HK-2 (cell line): Measurements from ENCODE around the gene RFPL1.
A peak's percentile ranks its signal among the peaks of the same experiment; 100 is the strongest.
"Not testable (repeated sequence)": the region's sequence is repeated elsewhere in the genome, so short reads cannot be mapped to it uniquely, and the experiment has no call there.

Source experiments
- DNase-seq: peaks from one replicate; pipeline ENCODE4 v3.0.0-alpha.2; 2018; ENCODE audit not compliant: unreplicated experiment

Gene RFPL1

DNA sequence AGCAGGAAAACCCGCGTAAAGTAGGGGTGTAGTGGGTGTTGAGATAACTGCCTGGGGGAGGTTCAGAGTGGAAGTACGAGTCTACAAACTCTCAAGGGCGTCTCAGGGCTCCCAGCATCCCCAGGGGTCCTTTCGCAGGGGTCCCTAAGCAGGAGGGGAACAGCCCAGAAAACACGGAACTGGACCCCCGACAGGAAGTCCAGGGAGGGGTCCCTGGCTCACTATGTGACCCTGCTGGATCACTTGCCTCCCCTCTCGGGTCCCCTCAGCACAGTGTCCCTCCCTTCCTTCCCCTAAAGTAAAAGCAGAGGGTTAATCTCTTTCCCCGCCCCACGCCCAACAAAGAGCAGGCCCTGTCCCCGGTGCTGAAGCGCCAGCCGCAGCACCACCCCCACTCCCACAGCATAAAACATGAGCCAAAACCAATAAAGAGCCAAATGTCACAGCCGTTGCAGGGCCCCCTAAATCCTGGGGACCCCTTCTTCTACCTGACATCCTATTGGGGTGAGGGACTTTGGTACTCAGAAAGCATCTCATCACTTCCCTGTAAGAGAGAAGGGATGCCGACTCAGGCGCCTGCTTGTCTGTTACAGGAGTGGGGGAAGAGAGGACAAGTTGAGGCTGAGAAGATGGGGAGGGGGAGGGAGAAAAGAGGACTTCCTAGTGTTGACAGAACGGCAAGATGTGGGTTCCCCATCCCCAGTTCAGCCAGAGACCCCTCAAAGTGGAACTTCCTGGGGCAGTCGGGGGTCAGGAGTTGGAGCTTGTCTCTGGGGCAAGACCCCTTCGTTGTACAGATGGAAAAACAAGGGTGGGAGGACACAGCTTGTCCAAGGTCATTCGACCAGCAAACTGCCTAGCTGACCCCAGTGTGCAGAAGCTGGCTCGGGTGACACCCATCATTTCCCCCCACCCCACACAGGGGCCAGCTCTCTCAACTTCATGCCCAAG is 40.2 kb downstream of the RFPL1 start:
- DNase-seq = no peak

DNA sequence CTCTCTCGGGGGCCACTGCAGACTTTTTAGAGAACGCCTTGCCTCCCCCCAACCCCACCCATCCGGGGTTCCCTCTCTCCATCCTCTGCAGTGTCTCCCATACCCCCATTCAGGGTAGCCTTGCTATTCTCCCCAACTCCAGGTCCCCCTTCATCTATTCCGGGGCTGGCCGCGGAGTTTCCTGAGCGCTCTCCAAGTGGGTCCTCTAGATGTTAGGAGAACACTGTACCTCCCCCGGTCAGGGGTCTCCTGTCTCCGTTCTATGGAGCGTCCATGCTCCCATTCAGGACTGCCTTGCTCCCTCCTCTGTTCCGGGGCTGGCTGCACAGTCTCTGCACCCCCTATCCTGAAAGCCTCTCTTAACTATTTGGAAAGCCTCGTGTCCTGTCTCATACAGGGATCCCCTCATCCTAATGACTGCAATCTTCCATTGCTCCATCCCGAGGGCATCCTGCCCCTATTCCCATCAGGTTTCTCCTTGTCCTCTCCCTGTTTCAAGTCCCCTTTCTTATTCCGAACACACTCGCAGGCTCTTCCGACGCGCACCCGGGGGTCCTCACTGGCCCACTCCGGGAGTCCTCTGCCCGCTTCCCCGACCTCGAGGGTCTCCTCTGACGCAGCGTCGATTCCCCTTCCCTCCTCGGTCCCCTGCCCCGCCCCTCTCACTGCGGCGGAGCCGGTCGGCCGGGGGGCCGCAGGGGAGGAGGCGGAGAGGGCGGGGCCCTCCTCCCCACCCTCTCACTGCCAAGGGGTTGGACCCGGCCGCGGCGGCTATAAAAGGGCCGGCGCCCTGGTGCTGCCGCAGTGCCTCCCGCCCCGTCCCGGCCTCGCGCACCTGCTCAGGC is 41.3 kb downstream of the RFPL1 start, which contains the start of gene NEFH:
TSS of gene NEFH (plus strand) at position 802 of the 845 bp plus-strand sequence. CDS start 45 bp downstream, outside the sequence.
- DNase-seq = peak; percentile 36

DNA sequence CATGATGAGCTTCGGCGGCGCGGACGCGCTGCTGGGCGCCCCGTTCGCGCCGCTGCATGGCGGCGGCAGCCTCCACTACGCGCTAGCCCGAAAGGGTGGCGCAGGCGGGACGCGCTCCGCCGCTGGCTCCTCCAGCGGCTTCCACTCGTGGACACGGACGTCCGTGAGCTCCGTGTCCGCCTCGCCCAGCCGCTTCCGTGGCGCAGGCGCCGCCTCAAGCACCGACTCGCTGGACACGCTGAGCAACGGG is 41.8 kb downstream of the RFPL1 start:
- no peak for DNase-seq

DNA sequence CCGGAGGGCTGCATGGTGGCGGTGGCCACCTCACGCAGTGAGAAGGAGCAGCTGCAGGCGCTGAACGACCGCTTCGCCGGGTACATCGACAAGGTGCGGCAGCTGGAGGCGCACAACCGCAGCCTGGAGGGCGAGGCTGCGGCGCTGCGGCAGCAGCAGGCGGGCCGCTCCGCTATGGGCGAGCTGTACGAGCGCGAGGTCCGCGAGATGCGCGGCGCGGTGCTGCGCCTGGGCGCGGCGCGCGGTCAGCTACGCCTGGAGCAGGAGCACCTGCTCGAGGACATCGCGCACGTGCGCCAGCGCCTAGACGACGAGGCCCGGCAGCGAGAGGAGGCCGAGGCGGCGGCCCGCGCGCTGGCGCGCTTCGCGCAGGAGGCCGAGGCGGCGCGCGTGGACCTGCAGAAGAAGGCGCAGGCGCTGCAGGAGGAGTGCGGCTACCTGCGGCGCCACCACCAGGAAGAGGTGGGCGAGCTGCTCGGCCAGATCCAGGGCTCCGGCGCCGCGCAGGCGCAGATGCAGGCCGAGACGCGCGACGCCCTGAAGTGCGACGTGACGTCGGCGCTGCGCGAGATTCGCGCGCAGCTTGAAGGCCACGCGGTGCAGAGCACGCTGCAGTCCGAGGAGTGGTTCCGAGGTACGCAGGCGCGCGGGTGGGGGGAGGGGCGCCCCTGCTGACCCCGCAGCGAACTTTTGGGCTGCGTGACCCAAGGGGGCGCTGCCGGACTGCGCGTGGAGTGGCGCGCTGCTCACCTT is 42.3 kb downstream of the RFPL1 start:
- DNase-seq = peak; percentile 74

- DNase-seq = peak; percentile 16
These were observed 43.0 kb downstream of the RFPL1 start for GRCh38 chr22:29481265-29482000.

DNA sequence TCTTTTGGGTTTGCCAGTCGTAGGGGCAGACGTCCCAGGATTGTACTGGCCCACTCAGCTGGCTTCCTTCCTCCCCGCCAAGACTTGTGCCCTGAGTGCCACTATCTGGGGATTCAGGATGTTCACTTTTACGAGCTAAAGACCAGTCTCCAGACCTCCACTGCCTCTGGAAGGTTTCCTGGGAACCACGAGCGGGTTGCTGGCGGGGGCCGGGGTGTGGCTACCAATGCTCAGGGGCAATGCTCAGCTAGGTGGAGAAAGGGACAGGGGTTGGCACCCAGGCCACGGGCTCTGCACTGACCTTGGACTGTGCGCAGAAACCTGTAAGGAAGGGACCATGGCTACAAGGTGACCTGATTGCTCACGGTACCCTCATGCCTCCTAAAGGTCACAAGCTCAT is 43.9 kb downstream of the RFPL1 start:
- DNase-seq = no peak

- DNase-seq = no peak
These were observed 44.3 kb downstream of the RFPL1 start for GRCh38 chr22:29482726-29483125.

GRCh38 chr22:29483254-29483653 is 44.9 kb downstream of the RFPL1 start:
- DNase-seq = no peak

GRCh38 chr22:29484642-29485041 is 46.3 kb downstream of the RFPL1 start:
- DNase-seq = no peak

DNA sequence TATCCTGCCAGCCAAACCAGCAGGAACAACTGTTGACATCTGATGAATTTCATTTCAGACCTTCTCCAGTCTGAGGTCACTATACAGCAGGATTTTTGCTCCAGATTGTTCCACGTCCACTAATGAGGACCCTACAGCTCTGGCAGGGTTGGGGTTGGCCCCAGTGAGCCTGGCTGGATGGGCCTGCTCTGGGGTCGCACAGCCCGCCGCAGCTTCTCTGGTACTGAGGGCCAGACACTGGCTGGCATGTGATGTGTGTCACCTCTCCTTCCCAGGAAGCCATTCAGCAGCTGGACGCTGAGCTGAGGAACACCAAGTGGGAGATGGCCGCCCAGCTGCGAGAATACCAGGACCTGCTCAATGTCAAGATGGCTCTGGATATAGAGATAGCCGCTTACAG is 47.1 kb downstream of the RFPL1 start:
- DNase-seq = no peak

DNA sequence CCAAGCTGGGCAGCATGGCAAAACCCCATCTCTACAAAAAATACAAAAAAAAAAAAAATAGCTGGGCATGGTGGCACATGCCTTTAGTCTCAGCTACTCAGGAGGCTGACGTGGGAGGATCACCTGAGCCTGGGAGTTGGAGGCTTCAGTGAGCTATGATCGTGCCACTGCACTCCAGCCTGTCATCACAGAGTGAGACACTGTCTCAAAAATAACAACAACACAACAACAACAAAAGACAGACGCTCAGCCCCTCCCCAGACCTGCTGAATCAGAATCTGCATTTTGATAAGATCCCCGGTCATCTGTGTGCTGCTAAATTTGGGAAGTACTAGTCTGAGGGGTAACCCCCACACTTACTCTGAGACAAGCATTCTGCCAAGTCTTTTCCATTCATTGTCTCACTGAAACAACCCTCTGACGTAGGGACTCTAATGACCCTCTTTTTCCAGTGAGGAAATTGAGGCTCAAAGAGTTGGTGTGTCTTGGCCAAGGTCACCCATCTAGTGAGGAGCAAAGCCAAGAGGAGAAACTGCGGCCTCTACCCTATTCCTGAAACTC is 49.1 kb downstream of the RFPL1 start:
- no peak for DNase-seq

GRCh38 chr22:29489127-29489780 is 50.9 kb downstream of the RFPL1 start:
- DNase-seq = not testable (repeated sequence)

DNA sequence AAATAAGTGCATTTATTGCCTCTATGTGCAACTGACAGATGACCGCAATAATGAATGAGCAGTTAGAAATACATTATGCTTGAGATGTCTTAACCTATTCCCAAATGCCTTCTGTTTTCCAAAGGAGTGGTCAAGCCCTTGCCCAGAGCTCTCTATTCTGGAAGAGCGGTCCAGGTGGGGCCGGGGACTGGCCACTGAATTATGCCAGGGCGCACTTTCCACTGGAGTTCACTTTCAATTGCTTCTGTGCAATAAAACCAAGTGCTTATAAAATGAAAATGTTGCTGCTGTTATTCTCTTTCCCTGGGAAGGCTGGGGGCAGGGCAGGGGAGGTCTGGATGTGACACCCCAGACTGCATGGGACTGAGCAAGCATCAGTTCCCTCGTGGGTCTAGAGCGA is 52.6 kb downstream of the RFPL1 start:
- no peak for DNase-seq
